IPS-NIHi7 (cell line): Measurements from ENCODE around the gene EIPR1.

Source experiments
- DNase-seq: peaks from one replicate; pipeline ENCODE4 v3.0.0; 2012; ENCODE audit warnings: mixed read lengths; ENCODE audit errors: extremely low spot score

Gene EIPR1

GRCh38 chr2:3324036-3324386 lies 53.6 kb downstream of the EIPR1 start:
- DNase-seq = no peak

GRCh38 chr2:3323360-3324035 lies 54.1 kb downstream of the EIPR1 start:
- DNase-seq = no peak

- DNase-seq = no peak
Measured at GRCh38 chr2:3322311-3322970, 55.2 kb downstream of the EIPR1 start.

- no peak for DNase-seq
Measured at GRCh38 chr2:3321825-3322224, 55.8 kb downstream of the EIPR1 start.

- no peak for DNase-seq
Measured at GRCh38 chr2:3320910-3321605, 56.6 kb downstream of the EIPR1 start.

- DNase-seq = no peak
Measured at GRCh38 chr2:3319745-3320566, 57.7 kb downstream of the EIPR1 start.

- DNase-seq = no peak
Measured at GRCh38 chr2:3319134-3319533, 58.5 kb downstream of the EIPR1 start.

GRCh38 chr2:3317871-3318590 lies 59.6 kb downstream of the EIPR1 start:
- no peak for DNase-seq

- no peak for DNase-seq
Measured at GRCh38 chr2:3317277-3317685, 60.3 kb downstream of the EIPR1 start.

- no peak for DNase-seq
Measured at GRCh38 chr2:3316456-3317276, 61.0 kb downstream of the EIPR1 start.

GRCh38 chr2:3314626-3315025 lies 63.0 kb downstream of the EIPR1 start:
- no peak for DNase-seq

GRCh38 chr2:3313781-3314375 lies 63.7 kb downstream of the EIPR1 start:
- DNase-seq = no peak

- no peak for DNase-seq
Measured at GRCh38 chr2:3312576-3313345, 64.9 kb downstream of the EIPR1 start.

GRCh38 chr2:3311601-3312000 lies 66.0 kb downstream of the EIPR1 start:
- no peak for DNase-seq

GRCh38 chr2:3309496-3310355 lies 67.9 kb downstream of the EIPR1 start:
- no peak for DNase-seq

GRCh38 chr2:3307901-3308300 lies 69.7 kb downstream of the EIPR1 start:
- no peak for DNase-seq

- no peak for DNase-seq
Measured at GRCh38 chr2:3307236-3307635, 70.4 kb downstream of the EIPR1 start.

GRCh38 chr2:3305952-3306351 lies 71.7 kb downstream of the EIPR1 start:
- DNase-seq = no peak

GRCh38 chr2:3305431-3305830 lies 72.2 kb downstream of the EIPR1 start:
- no peak for DNase-seq
